Measurements from ENCODE around the gene ZMIZ2.

- TF ChIP-seq CTCF (IDR thresholded peaks at IDR 0.05; ENCODE audit: low read depth, low read length) (no peak), EZH2phosphoT487 (IDR thresholded peaks at IDR 0.05; ENCODE audit: low read depth) (no peak)
Observed at GRCh38 chr7:44802418-44803025, 53.9 kb downstream of the ZMIZ2 start.

All from OCI-LY3 (cell line).